ENCODE data around the gene ZNF552. TPM values are rescaled to one million over a fixed set of nuclear protein-coding genes. Genes with fewer than 3 reads are reported as not detected.
A peak's percentile ranks its signal among the peaks of the same experiment; 100 is the strongest.

The ZNF552 gene
- total and polyA plus RNA-seq, 2 of the 13 experiments (the other 11 are each of a cell fraction or from before 2014, with no cell fraction given), result 8.1 to 16.6 TPM

GRCh38 chr19:57810410-57811295 is 4.1 kb downstream of the ZNF552 start (continued):
- TF ChIP-seq AHDC1 (CRISPR knock-in tag; IDR thresholded peaks at IDR 0.05; ENCODE audit: borderline replicate concordance) (peak; percentile 41; the same call in 1 of the 2 replicates), ZBTB20 (CRISPR knock-in tag; IDR thresholded peaks at IDR 0.05; ENCODE audit: borderline replicate concordance, low read depth) (peak; percentile 60; the same call in 1 of the 2 replicates), FOXA3 (CRISPR knock-in tag; IDR thresholded peaks at IDR 0.05) (peak; percentile 77), FOXK1 (CRISPR knock-in tag; IDR thresholded peaks at IDR 0.05; ENCODE audit: borderline replicate concordance, low read depth) (peak; percentile 74; the same call in 1 of the 2 replicates), RXRB (CRISPR knock-in tag; IDR thresholded peaks at IDR 0.05; ENCODE audit: borderline replicate concordance) (peak; percentile 28; the same call in 1 of the 2 replicates), NCOA2 (CRISPR knock-in tag; IDR thresholded peaks at IDR 0.05) (0 out of 2 replicates have a peak, but pooled peaks have one; percentile 18), GATAD2A (CRISPR knock-in tag; IDR thresholded peaks at IDR 0.05) (peak; percentile 60), SOX5 (CRISPR knock-in tag; IDR thresholded peaks at IDR 0.05; ENCODE audit: borderline replicate concordance) (peak; percentile 59; the same call in 1 of the 2 replicates), ZGPAT (CRISPR knock-in tag; IDR thresholded peaks at IDR 0.05) (peak; percentile 42; the same call in 1 of the 2 replicates), YEATS4 (CRISPR knock-in tag; IDR thresholded peaks at IDR 0.05; ENCODE audit: borderline replicate concordance) (peak; percentile 60; the same call in 1 of the 2 replicates)
